H1 (cell line): ENCODE data around the gene CXXC5. TPM values are rescaled to one million over a fixed set of nuclear protein-coding genes. Genes with fewer than 3 reads are reported as not detected.
A peak's percentile ranks its signal among the peaks of the same experiment; 100 is the strongest.

Source experiments
- CTCF ChIA-PET: fragments of 300-600 bp; sonication (Branson Sonifier 250); formaldehyde crosslinking; loops from one replicate; lab custom pipeline; 2021; ENCODE audit not compliant: partially characterized antibody; lab: Charles Lee
- POLR2A ChIA-PET: fragments of 300-600 bp; sonication (Branson Sonifier 250); formaldehyde crosslinking; loops from one replicate; lab custom pipeline; 2021; ENCODE audit warnings: inconsistent platforms; ENCODE audit not compliant: partially characterized antibody; lab: Charles Lee
- DNase-seq, 2 experiments: peaks; one replicate each; pipeline versions ENCODE4 v3.0.0 to v3.0.0-alpha.2; 2010 to 2022; ENCODE audit warnings: low spot score in 2 of 2, low read depth in 1 of 2, mixed read lengths in 1 of 2
- FAIRE-seq: peaks from 2 replicates; lab custom pipeline; 2011; peaks lifted over from hg19 to GRCh38; lab: Jason Lieb, UNC
- H2AFZ ChIP-seq: 2 replicates; pipeline ENCODE4 v1.8.1; 2012; ENCODE audit warnings: low read length, inconsistent platforms
- H2AK5ac ChIP-seq: 2 replicates; pipeline ENCODE4 v1.6.1; 2013; ENCODE audit warnings: low read depth, low read length
- H2BK120ac ChIP-seq: replicated peaks from 2 replicates; pipeline ENCODE3; 2013; ENCODE audit warnings: low read depth, low read length, inconsistent platforms
- H2BK12ac ChIP-seq: 2 replicates; pipeline ENCODE4 v1.6.1; 2013; ENCODE audit warnings: low read depth, low read length
- H2BK15ac ChIP-seq: 2 replicates; pipeline ENCODE4 v1.6.1; 2013; ENCODE audit warnings: low read length
- H2BK20ac ChIP-seq: 2 replicates; pipeline ENCODE4 v1.6.1; 2013; ENCODE audit warnings: low read length
- H2BK5ac ChIP-seq: 2 replicates; pipeline ENCODE4 v1.6.1; 2013; ENCODE audit warnings: low read depth, low read length
- H3K14ac ChIP-seq: 2 replicates; pipeline ENCODE4 v1.6.1; 2013; ENCODE audit warnings: inconsistent platforms; ENCODE audit not compliant: insufficient read length
- H3K18ac ChIP-seq: 2 replicates; pipeline ENCODE4 v1.6.1; 2013; ENCODE audit warnings: low read length; ENCODE audit errors: extremely low read depth
- H3K23ac ChIP-seq: 2 replicates; pipeline ENCODE4 v1.6.1; 2013; ENCODE audit warnings: inconsistent platforms; ENCODE audit not compliant: insufficient read length
- H3K23me2 ChIP-seq: 2 replicates; pipeline ENCODE4 v1.6.1; 2013; ENCODE audit warnings: low read depth, low read length
- H3K27ac ChIP-seq: 2 replicates; pipeline ENCODE4 v1.6.1; 2011; ENCODE audit warnings: low read depth, low read length, inconsistent platforms
- H3K27me3 ChIP-seq, 4 experiments: replicated peaks in 1 of 4; 1 replicate in 1 of 4; 2 replicates in 3 of 4; pipeline versions ENCODE4 v1.6.1 to v1.8.1; 2011 to 2013; ENCODE audit warnings: low read length in 3 of 4, mild to moderate bottlenecking in 3 of 4, inconsistent platforms in 2 of 4, mixed read lengths in 2 of 4, moderate library complexity in 1 of 4; ENCODE audit not compliant: control insufficient read depth in 3 of 4, insufficient read depth in 3 of 4; ENCODE audit errors: extremely low read depth in 1 of 4
- H3K36me3 ChIP-seq, 4 experiments: 2 replicates each; pipeline versions ENCODE4 v1.6.1 to v1.8.1; 2011 to 2013; ENCODE audit warnings: mild to moderate bottlenecking in 4 of 4, low read length in 3 of 4, moderate library complexity in 2 of 4, control low read depth in 1 of 4, inconsistent platforms in 1 of 4; ENCODE audit not compliant: insufficient read depth in 4 of 4, control insufficient read depth in 2 of 4
- H3K4ac ChIP-seq: replicated peaks from 2 replicates; pipeline ENCODE3; 2013; ENCODE audit warnings: low read length, low read depth, mixed read lengths, inconsistent platforms; ENCODE audit not compliant: insufficient read length
- H3K4me1 ChIP-seq, 4 experiments: replicated peaks in 1 of 4; 1 replicate in 1 of 4; 2 replicates in 3 of 4; pipeline versions ENCODE4 v1.6.1 to v1.8.1; 2011 to 2013; ENCODE audit warnings: low read length in 3 of 4, inconsistent platforms in 2 of 4, mixed read lengths in 1 of 4; ENCODE audit not compliant: insufficient read depth in 4 of 4, control insufficient read depth in 3 of 4
- H3K4me2 ChIP-seq, 2 experiments: 2 replicates each; pipeline versions ENCODE4 v1.6.1 to v1.8.1; 2011 to 2013; ENCODE audit warnings: low read depth in 2 of 2, low read length in 2 of 2, control low read depth in 1 of 2, inconsistent platforms in 1 of 2, mild to moderate bottlenecking in 1 of 2; ENCODE audit not compliant: insufficient read depth in 1 of 2
- H3K4me3 ChIP-seq, 4 experiments: fragments of 200-600, 300-600 bp in 1 of 4; sonication (generic), shearing (Covaris generic), sonication (Bioruptor Twin) in 1 of 4; 2 replicates each; pipeline versions ENCODE4 v1.5.1 to v1.8.1; 2011 to 2016; ENCODE audit warnings: low read length in 4 of 4, low read depth in 3 of 4, control low read depth in 2 of 4, inconsistent platforms in 2 of 4, mild to moderate bottlenecking in 2 of 4, mixed read lengths in 1 of 4, moderate library complexity in 1 of 4; ENCODE audit not compliant: insufficient read depth in 2 of 4; ENCODE audit errors: extremely low read depth in 1 of 4
- H3K56ac ChIP-seq: replicated peaks from 2 replicates; pipeline ENCODE3; 2013; ENCODE audit warnings: low read depth, mild to moderate bottlenecking, mixed read lengths, low read length, inconsistent platforms; ENCODE audit not compliant: insufficient read length
- H3K79me1 ChIP-seq: 2 replicates; pipeline ENCODE4 v1.6.1; 2013; ENCODE audit warnings: low read depth, low read length, control low read depth
- H3K79me2 ChIP-seq, 2 experiments: 2 replicates each; pipeline versions ENCODE4 v1.6.1 to v1.8.1; 2012 to 2013; ENCODE audit warnings: low read length in 2 of 2, mild to moderate bottlenecking in 2 of 2, inconsistent platforms in 1 of 2; ENCODE audit not compliant: insufficient read depth in 2 of 2, control insufficient read depth in 1 of 2
- H3K9ac ChIP-seq, 4 experiments: replicated peaks in 1 of 4; 1 replicate in 1 of 4; 2 replicates in 3 of 4; pipeline versions ENCODE4 v1.6.1 to v1.8.1; 2011 to 2013; ENCODE audit warnings: low read depth in 3 of 4, low read length in 3 of 4, control low read depth in 2 of 4, mild to moderate bottlenecking in 2 of 4, moderate library complexity in 2 of 4, inconsistent platforms in 1 of 4; ENCODE audit errors: extremely low read depth in 1 of 4
- H3K9me3 ChIP-seq, 2 experiments: 2 replicates each; pipeline versions ENCODE4 v1.6.1 to v1.8.1; 2012 to 2013; ENCODE audit warnings: mild to moderate bottlenecking in 2 of 2, moderate library complexity in 2 of 2, control low read depth in 1 of 2, inconsistent platforms in 1 of 2, low read depth in 1 of 2, low read length in 1 of 2, mixed read lengths in 1 of 2; ENCODE audit not compliant: insufficient read depth in 2 of 2
- H4K20me1 ChIP-seq, 2 experiments: replicated peaks in 1 of 2; 2 replicates each; pipeline versions ENCODE3 to v1.8.1; 2011 to 2013; ENCODE audit warnings: inconsistent platforms in 2 of 2, low read length in 2 of 2, mild to moderate bottlenecking in 1 of 2; ENCODE audit not compliant: insufficient read depth in 2 of 2, control insufficient read depth in 1 of 2
- H4K5ac ChIP-seq: 2 replicates; pipeline ENCODE4 v1.6.1; 2013; ENCODE audit warnings: low read length, low read depth, mixed read lengths, inconsistent platforms; ENCODE audit not compliant: insufficient read length
- H4K8ac ChIP-seq: 2 replicates; pipeline ENCODE4 v1.8.0; 2013; ENCODE audit warnings: mild to moderate bottlenecking, moderate library complexity, low read length, inconsistent platforms; ENCODE audit not compliant: insufficient read depth; ENCODE audit errors: extremely low read depth
- H4K91ac ChIP-seq: replicated peaks from 2 replicates; pipeline ENCODE3; 2013; ENCODE audit warnings: low read length, mixed read lengths, inconsistent platforms; ENCODE audit not compliant: insufficient read length
- EZH2 ChIP-seq: fragments of 200-600 bp; sonication (generic); IDR thresholded peaks from 2 replicates; pipeline ENCODE4 v1.7.1; 2012; ENCODE audit warnings: low read depth, mild to moderate bottlenecking, moderate library complexity, low read length, inconsistent platforms; ENCODE audit not compliant: severe bottlenecking
- JUN ChIP-seq: IDR thresholded peaks from 2 replicates; pipeline ENCODE4 v1.6.1; 2011; ENCODE audit warnings: low read depth, mild to moderate bottlenecking, improper control_type of control experiment, low read length
- KDM4A ChIP-seq: IDR thresholded peaks from one replicate; pipeline ENCODE4 v1.7.1; 2012; ENCODE audit warnings: low read depth, mild to moderate bottlenecking, moderate library complexity, low read length, inconsistent platforms; ENCODE audit not compliant: severe bottlenecking
- NANOG ChIP-seq: IDR thresholded peaks from 2 replicates; pipeline ENCODE4 v1.6.1; 2011; ENCODE audit warnings: low read length, low read depth, mild to moderate bottlenecking, inconsistent platforms; ENCODE audit not compliant: insufficient read depth, poor library complexity, severe bottlenecking
- POLR2AphosphoS5 ChIP-seq: IDR thresholded peaks from 2 replicates; pipeline ENCODE4 v1.6.1; 2011; ENCODE audit warnings: low read depth, low read length
- RBBP5 ChIP-seq: IDR thresholded peaks from 2 replicates; pipeline ENCODE4 v1.7.1; 2012; ENCODE audit warnings: low read depth, mild to moderate bottlenecking, inconsistent platforms, low read length, moderate library complexity, borderline replicate concordance
- SAP30 ChIP-seq: fragments of 300-600 bp; sonication (generic); IDR thresholded peaks from 2 replicates; pipeline ENCODE4 v1.7.1; 2012; ENCODE audit warnings: low read length, moderate library complexity, mild to moderate bottlenecking, inconsistent platforms; ENCODE audit not compliant: insufficient read depth, insufficient replicate concordance
- SP1 ChIP-seq: IDR thresholded peaks from 2 replicates; pipeline ENCODE4 v1.6.1; 2011; ENCODE audit warnings: low read depth, low read length
- SP2 ChIP-seq: IDR thresholded peaks from 2 replicates; pipeline ENCODE4 v1.6.1; 2012; ENCODE audit warnings: mild to moderate bottlenecking, low read length, inconsistent platforms
- USF2 ChIP-seq: IDR thresholded peaks from 2 replicates; pipeline ENCODE4 v1.6.1; 2011; ENCODE audit warnings: low read length, improper control_type of control experiment
- WGBS, 2 experiments: shearing (Covaris generic) in 1 of 2; methylation state at CpG; one replicate each; pipeline versions ENCODE4 v1.1.6 to v1.1.7; 2013 to 2015; ENCODE audit warnings: low lambda C conversion rate in 2 of 2, mixed read lengths in 2 of 2, inconsistent platforms in 1 of 2, low coverage in 1 of 2, missing lambda C conversion rate in 1 of 2; ENCODE audit not compliant: insufficient replicate concordance in 2 of 2, insufficient coverage in 1 of 2, insufficient read length in 1 of 2; ENCODE audit errors: extremely low coverage in 1 of 2, missing lambda C conversion rate in 1 of 2; 5-methylcytosine and 5-hydroxymethylcytosine counted together
- polyA plus RNA-seq, 7 experiments: library from polyadenylated mRNA; depleted of rRNA in 3 of 7; stranded (reverse) in 5 of 7; unstranded in 2 of 7; fragments of >200 nt in 5 of 7; fragments of 200-250 nt in 2 of 7; gene quantifications; 1 replicate in 5 of 7; 2 replicates in 1 of 7; 4 replicates in 1 of 7; pipeline versions ENCODE4 v1.2.1 to v1.2.3, GENCODE V29; 2011 to 2013; ENCODE audit warnings: missing spikeins in 2 of 7, mixed read lengths in 2 of 7
- total RNA-seq: library from RNA; stranded (reverse); fragmentation: NEBNext Ultra II Directional; extraction: Animal tissue kit (Norgen Biotek cat#: 25700); gene quantifications from 2 replicates; pipeline ENCODE4 v1.2.1, GENCODE V29; 2021

Gene CXXC5
- total and polyA plus RNA-seq, 2 of the 8 experiments (the other 6 are each of a cell fraction or from before 2014, with no cell fraction given) = 61.4 to 74.0 TPM

- Histone ChIP-seq H4K20me1 (peaks cover 65 to 73% of the 10 kb centered on the region in 2 experiments), H3K9ac (no peak overlapping the region)
- POLR2A ChIA-PET = interaction anchor here (0.6 to 4.0 kb wide), 16 partner anchors 10 to 88 kb away, joined by 3 to 31 read pairs (median 5); partner anchors contain the start of gene CXXC5
- TF ChIP-seq SAP30 (no peak), JUN (no peak), SP2 (no peak), KDM4A (no peak), RBBP5 (no peak), NANOG (no peak), EZH2 (no peak), POLR2AphosphoS5 (no peak), SP1 (no peak), USF2 (no peak)
Measured at GRCh38 chr5:139660105-139660922, 12.2 kb downstream of the CXXC5 start.

More at GRCh38 chr5:139660105-139660922, 12.2 kb downstream of the CXXC5 start:
- H2BK12ac ChIP-seq = no peak overlapping the region
- H3K4me1 ChIP-seq = peaks cover 13 to 64% (median 53%) of the 10 kb centered on the region in 4 experiments
- H2BK120ac ChIP-seq = no peak overlapping the region
- peak overlapping the region; percentile 21 to 38 for H3K4me2 ChIP-seq
- H2BK15ac ChIP-seq = no peak overlapping the region
- H2AFZ ChIP-seq = no peak overlapping the region
- H3K18ac ChIP-seq = peak overlapping the region; percentile 9; the same call in 1 of the 2 replicates
- H3K4ac ChIP-seq = no peak overlapping the region
- no peak overlapping the region for H3K23ac ChIP-seq
- H3K9me3 ChIP-seq = no peaks in the 10 kb centered on the region
- CTCF ChIA-PET = interaction anchor here (0.7 to 6.4 kb wide), 20 partner anchors 8 to 115 kb away, joined by 3 to 77 read pairs (median 6); partner anchors contain the start of gene CXXC5
- FAIRE-seq = no peak
- H3K56ac ChIP-seq = no peak overlapping the region
- H3K79me1 ChIP-seq = peaks cover 40% of the 10 kb centered on the region
- no peaks in the 10 kb centered on the region for H3K27me3 ChIP-seq
- no peak overlapping the region for H2BK20ac ChIP-seq
- WGBS, 2 experiments = 67% methylated on average over 13 of the region's 14 CpGs; no CpG with 5 or more reads in 1 of the 2 experiments
- no peak for DNase-seq
- H3K14ac ChIP-seq = no peak overlapping the region
- peak overlapping the region; percentile 28; the same call in 1 of the 2 replicates for H4K8ac ChIP-seq
- peaks cover 20 to 98% of the 10 kb centered on the region in 2 experiments for H3K79me2 ChIP-seq
- H3K23me2 ChIP-seq = no peaks in the 10 kb centered on the region; the same call in 1 of the 2 replicates
- no peak overlapping the region for H2AK5ac ChIP-seq
- no peaks in the 10 kb centered on the region for H3K36me3 ChIP-seq
- H2BK5ac ChIP-seq = no peak overlapping the region
- H4K5ac ChIP-seq = no peak overlapping the region
- no peak overlapping the region for H3K4me3 ChIP-seq
- no peak overlapping the region for H4K91ac ChIP-seq
- no peak overlapping the region for H3K27ac ChIP-seq
